Measurements from ENCODE around the gene ISM2.
"Not testable (repeated sequence)": the region's sequence is repeated elsewhere in the genome, so short reads cannot be mapped to it uniquely, and the experiment has no call there.

Gene ISM2

DNA sequence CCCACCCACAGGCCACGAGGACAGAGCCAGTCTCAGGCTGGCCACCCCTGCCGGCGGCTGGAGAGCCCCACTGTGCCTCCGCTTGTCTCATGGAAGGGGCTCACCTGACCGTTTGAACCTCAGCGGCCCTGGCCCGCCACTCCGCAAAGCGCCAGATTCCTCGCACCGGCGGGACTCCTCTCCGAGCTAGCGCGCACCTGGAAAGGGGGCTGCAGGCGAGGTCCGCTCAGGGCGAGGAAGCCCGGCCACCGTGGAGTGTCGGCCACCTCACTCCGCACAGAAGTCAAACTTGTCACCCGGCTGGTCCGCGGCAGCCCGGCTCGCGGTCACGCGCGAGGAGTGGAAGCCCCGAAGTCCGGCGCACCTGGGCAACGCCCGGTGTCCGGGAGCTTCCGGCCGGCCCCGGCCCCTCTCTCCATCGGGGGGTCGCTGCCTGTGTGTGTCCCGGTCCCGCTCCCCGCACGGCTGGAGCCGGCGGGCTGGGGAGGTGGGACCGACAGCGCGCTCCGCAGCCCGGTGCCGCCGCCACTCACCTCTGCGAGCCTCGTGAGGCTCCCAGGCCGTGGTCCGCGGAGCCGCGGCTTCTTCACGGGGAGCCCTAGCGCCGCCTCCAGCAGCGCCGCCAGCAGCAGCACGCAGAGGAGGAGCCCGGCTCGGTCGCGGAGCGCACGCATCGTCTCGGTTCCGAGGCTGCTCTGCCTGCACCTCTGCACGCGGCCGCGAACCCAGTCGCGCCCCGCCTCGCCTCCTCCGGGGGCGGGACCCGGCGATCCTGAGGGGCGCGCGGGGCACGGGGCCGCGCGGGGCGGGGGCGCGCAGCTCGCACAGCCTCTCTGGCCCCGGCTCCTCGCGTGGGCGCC is at the start of gene ISM2:
TSS of gene ISM2 (minus strand) at position 697 of the 860 bp plus-strand sequence. CDS start at position 674, 23 bp downstream.
- H3K4me3 ChIP-seq (ENCODE audit: low read depth, low read length), result peak within 1 kb of the TSS; percentile 51
- DNase-seq (ENCODE audit: low read depth), result peak; percentile 42
- TF ChIP-seq, protein P1, sequence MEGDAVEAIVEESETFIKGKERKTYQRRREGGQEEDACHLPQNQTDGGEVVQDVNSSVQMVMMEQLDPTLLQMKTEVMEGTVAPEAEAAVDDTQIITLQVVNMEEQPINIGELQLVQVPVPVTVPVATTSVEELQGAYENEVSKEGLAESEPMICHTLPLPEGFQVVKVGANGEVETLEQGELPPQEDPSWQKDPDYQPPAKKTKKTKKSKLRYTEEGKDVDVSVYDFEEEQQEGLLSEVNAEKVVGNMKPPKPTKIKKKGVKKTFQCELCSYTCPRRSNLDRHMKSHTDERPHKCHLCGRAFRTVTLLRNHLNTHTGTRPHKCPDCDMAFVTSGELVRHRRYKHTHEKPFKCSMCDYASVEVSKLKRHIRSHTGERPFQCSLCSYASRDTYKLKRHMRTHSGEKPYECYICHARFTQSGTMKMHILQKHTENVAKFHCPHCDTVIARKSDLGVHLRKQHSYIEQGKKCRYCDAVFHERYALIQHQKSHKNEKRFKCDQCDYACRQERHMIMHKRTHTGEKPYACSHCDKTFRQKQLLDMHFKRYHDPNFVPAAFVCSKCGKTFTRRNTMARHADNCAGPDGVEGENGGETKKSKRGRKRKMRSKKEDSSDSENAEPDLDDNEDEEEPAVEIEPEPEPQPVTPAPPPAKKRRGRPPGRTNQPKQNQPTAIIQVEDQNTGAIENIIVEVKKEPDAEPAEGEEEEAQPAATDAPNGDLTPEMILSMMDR (conservative IDR thresholded peaks at IDR 0.05; ENCODE audit: low read depth, low read length), result no peak

DNA sequence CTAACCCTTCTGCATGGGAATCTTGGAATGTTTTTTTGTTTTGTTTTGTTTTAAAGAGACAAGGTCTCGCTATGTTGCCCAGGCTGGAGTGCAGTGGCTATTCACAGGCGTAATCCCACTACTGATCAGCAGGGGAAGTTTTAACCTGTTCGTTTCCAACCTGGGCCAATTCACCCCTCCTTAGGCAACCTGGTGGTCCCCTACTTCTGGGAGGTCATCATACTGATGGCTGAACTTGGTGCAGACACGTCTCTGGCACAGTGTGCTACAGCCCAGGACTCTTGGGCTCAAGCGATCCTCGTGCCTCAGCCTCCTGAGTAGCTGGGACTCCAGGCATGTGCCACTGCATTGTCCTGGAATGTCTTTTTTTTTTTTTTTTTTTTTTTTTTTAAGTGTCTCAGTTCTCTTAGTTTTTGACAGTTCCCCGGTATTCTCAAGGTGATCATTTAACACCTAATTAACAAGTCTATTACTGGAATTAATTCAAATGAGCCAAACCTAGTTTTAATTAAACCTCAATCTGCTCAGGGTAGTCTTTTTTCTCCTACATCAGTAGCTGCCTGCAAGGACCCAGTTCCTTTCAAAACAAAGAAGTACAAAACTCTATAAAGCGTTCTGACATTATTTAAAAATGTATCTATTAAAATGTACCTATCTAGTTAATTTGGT is 49.0 kb upstream of the ISM2 start:
- DNase-seq (ENCODE audit: low read depth), result no peak
- TF ChIP-seq, protein P1 (conservative IDR thresholded peaks at IDR 0.05; ENCODE audit: low read depth, low read length), result peak; percentile 32
- no peak overlapping the region for H3K4me3 ChIP-seq (ENCODE audit: low read depth, low read length)

DNA sequence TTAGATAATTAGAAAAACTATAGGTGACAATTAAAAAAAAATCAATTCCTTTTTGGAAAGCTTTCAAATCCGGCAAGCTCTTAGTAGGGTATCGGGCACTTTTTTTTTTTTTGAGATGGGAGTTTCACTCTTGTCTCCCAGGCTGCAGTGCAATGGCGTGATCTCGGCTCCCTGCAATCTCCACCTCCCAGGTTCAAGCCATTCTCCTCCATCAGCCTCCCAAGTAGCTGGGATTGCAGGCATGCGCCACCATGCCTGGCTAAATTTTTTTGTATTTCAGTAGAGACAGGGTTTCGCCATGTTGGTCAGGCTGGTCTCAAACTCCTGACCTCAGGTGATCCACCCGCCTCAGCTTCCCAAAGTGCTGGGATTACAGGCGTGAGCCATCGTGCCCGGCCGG is 46.6 kb upstream of the ISM2 start:
- not testable (repeated sequence) for DNase-seq (ENCODE audit: low read depth); H3K4me3 ChIP-seq (ENCODE audit: low read depth, low read length)

DNA sequence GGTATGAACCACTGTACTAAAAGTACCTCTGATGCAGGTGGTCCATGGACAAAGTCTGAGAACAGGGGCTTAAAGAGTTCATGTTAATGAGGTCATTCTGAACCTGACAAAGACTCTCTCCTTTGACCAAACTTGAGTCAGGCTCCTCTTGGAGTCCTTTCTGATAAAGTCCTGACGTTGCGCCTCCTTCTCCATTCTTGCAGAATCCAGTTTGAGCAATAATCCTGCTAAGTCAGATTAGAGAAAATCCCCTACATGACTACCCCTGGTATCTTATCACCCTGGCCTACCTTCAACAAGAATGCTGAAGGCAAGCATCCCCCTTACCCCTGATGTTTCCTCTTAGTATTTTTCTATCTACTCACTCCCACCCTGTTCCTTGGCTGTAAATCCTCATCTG is 46.0 kb upstream of the ISM2 start:
- no peak for DNase-seq (ENCODE audit: low read depth)
- TF ChIP-seq, protein P1 (conservative IDR thresholded peaks at IDR 0.05; ENCODE audit: low read depth, low read length), result no peak
- H3K4me3 ChIP-seq (ENCODE audit: low read depth, low read length), result no peak overlapping the region

DNA sequence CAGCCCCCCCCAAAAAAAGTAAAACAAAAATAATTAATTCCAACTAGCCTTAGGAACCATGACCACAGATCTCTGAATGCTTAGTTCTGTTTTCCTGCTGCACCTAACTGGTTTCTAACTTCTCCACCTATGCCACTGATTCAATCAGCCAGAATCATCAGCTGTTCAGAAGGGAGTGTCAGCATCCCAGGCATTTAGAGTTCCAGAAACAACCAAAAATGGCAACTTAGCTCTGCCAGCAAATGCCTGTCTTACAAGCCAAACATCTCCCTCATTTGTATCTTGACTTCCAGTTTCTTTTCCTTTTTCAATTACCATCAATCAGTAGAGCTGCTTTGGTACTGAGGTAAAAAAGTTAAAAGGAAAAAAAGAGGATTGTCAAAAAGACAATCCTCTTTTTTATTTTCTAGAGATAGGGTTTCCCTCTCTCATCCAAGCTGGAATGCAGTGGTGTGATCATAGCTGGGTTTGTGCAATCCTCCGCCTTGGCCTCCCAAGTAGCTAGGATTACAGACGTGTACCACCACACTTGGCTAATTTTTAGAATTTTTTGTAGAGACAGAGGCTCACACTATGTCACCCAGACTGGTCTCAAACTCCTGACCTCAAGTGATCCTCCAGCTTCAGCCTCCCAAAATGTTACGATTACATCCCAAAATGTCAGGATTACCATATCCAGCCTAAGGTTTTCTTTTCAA is 45.2 kb upstream of the ISM2 start:
- no peak overlapping the region for H3K4me3 ChIP-seq (ENCODE audit: low read depth, low read length)
- TF ChIP-seq, protein P1 (conservative IDR thresholded peaks at IDR 0.05; ENCODE audit: low read depth, low read length), result no peak
- DNase-seq (ENCODE audit: low read depth), result peak; percentile 41

DNA sequence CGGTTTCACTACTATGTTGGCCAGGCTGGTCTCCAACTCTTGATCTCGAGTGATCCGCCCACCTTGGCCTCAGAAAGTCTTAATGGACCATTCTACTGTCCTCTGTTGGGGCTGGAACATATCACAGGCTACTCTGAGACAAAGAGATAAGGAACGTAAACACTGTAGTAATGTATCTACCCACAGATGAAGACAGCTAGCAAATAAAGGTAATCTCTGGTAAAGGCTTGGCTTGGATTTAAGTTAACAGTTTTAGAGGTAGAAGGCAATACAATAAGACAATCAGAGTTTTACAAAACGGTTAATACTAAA is 44.6 kb upstream of the ISM2 start:
- TF ChIP-seq, protein P1 (conservative IDR thresholded peaks at IDR 0.05; ENCODE audit: low read depth, low read length), result no peak
- no peak overlapping the region for H3K4me3 ChIP-seq (ENCODE audit: low read depth, low read length)
- no peak for DNase-seq (ENCODE audit: low read depth)
